ENCODE data around the gene CCDC91.

DNA sequence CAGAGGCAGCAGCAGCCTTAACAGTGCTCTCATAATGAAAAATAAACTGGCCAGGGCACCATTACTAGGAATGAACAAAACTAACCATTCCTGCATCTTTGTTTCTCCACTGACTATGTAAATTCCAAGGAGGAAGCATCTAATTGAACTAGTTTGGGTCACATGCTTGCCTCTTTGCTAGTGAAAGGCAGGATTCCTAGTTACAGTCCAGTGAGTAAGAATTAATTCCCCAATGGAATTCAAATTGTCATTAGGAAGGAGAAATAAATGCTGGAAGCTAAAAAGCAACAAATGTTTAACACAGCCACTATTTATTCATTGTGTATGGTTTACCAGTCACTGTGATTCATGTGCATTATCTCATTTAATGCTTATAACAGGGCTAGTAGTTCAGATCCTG lies 316.0 kb downstream of the CCDC91 start:
- no peak for TF ChIP-seq POLR2A (IDR thresholded peaks at IDR 0.05)
- TF ChIP-seq, protein P1, sequence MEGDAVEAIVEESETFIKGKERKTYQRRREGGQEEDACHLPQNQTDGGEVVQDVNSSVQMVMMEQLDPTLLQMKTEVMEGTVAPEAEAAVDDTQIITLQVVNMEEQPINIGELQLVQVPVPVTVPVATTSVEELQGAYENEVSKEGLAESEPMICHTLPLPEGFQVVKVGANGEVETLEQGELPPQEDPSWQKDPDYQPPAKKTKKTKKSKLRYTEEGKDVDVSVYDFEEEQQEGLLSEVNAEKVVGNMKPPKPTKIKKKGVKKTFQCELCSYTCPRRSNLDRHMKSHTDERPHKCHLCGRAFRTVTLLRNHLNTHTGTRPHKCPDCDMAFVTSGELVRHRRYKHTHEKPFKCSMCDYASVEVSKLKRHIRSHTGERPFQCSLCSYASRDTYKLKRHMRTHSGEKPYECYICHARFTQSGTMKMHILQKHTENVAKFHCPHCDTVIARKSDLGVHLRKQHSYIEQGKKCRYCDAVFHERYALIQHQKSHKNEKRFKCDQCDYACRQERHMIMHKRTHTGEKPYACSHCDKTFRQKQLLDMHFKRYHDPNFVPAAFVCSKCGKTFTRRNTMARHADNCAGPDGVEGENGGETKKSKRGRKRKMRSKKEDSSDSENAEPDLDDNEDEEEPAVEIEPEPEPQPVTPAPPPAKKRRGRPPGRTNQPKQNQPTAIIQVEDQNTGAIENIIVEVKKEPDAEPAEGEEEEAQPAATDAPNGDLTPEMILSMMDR (IDR thresholded peaks at IDR 0.05) = no peak
